Measurements from ENCODE around the gene RHBDL1. TPM values are rescaled to one million over a fixed set of nuclear protein-coding genes. Genes with fewer than 3 reads are reported as not detected.
A peak's percentile ranks its signal among the peaks of the same experiment; 100 is the strongest.

RHBDL1 gene
- total RNA-seq, 1 experiment from 2014 or later, result 1.5 TPM

DNA sequence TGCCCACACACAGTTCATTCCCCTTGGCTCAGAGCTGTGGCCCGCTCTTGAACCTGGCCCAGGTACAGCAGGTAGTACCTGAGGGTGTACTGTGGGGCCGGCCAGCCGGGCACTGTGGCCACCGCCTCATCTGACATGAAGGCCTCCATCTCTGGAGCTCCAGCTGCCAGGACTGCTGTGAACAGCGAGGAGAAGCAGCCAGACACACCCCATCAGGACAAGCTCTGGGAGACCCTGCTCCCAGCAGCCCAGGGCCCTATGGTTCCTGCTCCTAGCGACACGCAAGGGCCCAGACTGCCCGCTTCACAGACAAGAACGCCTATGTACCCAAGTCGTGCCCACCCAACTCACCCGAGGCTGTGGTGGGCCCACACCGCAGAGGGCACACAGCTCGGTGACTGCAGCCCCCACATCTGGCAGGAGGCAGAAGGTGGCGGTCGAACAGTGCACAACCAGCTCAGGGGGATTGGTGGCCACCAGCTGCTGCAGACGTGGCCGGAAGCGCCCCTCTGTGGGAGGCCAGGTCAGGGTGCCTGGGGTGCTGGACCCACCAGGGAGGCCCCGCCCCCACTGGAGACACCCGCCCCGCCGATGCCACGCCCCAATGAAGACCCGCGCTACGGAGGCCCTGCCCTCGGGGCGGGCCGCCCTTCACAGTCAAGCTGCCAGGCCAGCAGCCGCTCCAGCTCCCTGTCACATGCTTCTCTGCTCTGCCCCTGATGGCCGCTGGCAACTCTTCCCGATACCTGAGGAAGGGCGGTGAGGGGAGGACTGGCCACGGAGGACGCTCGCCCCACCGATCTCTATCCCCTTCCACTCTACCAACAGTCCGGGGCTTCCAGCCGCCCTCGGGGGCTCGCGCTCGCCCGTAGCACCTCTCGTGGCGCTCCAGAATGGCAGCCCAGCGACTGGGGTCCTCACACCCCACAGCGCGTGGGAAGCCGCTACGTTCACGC lies 3.7 kb downstream of the RHBDL1 start:
- TF ChIP-seq, protein P1, sequence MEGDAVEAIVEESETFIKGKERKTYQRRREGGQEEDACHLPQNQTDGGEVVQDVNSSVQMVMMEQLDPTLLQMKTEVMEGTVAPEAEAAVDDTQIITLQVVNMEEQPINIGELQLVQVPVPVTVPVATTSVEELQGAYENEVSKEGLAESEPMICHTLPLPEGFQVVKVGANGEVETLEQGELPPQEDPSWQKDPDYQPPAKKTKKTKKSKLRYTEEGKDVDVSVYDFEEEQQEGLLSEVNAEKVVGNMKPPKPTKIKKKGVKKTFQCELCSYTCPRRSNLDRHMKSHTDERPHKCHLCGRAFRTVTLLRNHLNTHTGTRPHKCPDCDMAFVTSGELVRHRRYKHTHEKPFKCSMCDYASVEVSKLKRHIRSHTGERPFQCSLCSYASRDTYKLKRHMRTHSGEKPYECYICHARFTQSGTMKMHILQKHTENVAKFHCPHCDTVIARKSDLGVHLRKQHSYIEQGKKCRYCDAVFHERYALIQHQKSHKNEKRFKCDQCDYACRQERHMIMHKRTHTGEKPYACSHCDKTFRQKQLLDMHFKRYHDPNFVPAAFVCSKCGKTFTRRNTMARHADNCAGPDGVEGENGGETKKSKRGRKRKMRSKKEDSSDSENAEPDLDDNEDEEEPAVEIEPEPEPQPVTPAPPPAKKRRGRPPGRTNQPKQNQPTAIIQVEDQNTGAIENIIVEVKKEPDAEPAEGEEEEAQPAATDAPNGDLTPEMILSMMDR (conservative IDR thresholded peaks at IDR 0.05; ENCODE audit: low read depth, low read length), result no peak
- no peak for TF ChIP-seq EZH2 (IDR thresholded peaks at IDR 0.05; ENCODE audit: borderline replicate concordance, low read depth, low read length, poor library complexity, severe bottlenecking)
- peak; percentile 77 for DNase-seq (ENCODE audit: low spot score)
- no peaks in the 10 kb centered on the region for H3K9me3 ChIP-seq (ENCODE audit: low read depth, low read length, poor library complexity, severe bottlenecking)
- peaks cover 41% of the 10 kb centered on the region for H3K4me1 ChIP-seq (ENCODE audit: insufficient read depth, low read length, poor library complexity, severe bottlenecking)
- BruUV-seq (replicated peaks), result no TSS peak
- ChIA-PET POLR2A (ENCODE audit: low non-redundant PET) (no interaction called here), CTCF (no interaction called here)
- H3K27me3 ChIP-seq (replicated peaks; ENCODE audit: insufficient read depth, low read depth, low read length, poor library complexity), result no peaks in the 10 kb centered on the region
- H3K27ac ChIP-seq (ENCODE audit: low read depth, low read length, poor library complexity, severe bottlenecking), result peak overlapping the region; percentile 85
- H3K4me3 ChIP-seq (ENCODE audit: low read depth, low read length, poor library complexity, severe bottlenecking), result peak overlapping the region; percentile 94
- H3K36me3 ChIP-seq (ENCODE audit: insufficient read depth, low read length, poor library complexity, severe bottlenecking), result peaks cover 23% of the 10 kb centered on the region
- intact Hi-C loops (cut with micrococcal nuclease; ENCODE audit: unreplicated experiment), result no loop called here

DNA sequence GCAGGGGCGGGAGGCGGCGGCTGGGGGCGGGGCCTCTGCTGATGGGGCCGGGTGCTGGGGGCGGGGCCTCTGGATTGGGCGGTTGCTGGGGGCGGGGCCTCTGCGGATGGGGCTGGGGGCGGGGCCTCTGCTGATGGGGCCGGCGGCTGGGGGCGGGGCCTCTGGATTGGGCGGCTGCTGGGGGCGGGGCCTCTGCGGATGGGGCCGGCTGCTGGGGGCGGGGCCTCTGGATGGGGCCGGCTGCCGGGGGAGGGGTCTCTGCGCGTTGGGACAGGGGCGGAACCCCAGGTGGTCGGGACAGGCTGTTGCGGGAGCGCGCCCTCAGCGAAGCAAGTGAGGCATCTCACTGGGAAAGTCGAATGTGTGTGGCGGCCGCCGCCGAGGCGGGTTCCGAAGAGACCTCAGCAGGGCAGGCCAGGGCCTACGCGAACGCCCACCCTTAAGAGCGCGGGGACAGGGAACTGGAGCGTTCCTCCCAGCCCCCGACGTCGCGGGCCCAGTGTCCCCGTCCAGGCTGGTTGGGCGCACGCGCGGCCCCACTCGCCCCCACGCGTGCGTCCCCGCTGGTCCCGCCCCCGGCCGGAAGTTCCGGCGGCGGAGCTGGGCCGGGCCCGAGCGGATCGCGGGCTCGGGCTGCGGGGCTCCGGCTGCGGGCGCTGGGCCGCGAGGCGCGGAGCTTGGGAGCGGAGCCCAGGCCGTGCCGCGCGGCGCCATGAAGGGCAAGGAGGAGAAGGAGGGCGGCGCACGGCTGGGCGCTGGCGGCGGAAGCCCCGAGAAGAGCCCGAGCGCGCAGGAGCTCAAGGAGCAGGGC lies 4.5 kb downstream of the RHBDL1 start, which contains the start of gene STUB1:
Gene STUB1, plus strand, starts transcription at position 597 of the 811 bp plus-strand sequence. Its CDS starts 116 bp downstream, at position 713.
- ChIA-PET POLR2A (ENCODE audit: low non-redundant PET) (no interaction called here), CTCF (interaction anchor here (0.6 kb wide), 1 partner anchor 1475 kb away, joined by 3 read pairs; no protein-coding TSS in a partner anchor)
- Histone ChIP-seq H3K4me1 (ENCODE audit: insufficient read depth, low read length, poor library complexity, severe bottlenecking) (peaks cover 38% of the 10 kb centered on the region), H3K27ac (ENCODE audit: low read depth, low read length, poor library complexity, severe bottlenecking) (peak within 1 kb of the TSS; percentile 86), H3K27me3 (replicated peaks; ENCODE audit: insufficient read depth, low read depth, low read length, poor library complexity) (no peaks in the 10 kb centered on the region), H3K4me3 (ENCODE audit: low read depth, low read length, poor library complexity, severe bottlenecking) (peak within 1 kb of the TSS; percentile 94), H3K9me3 (ENCODE audit: low read depth, low read length, poor library complexity, severe bottlenecking) (no peaks in the 10 kb centered on the region), H3K36me3 (ENCODE audit: insufficient read depth, low read length, poor library complexity, severe bottlenecking) (peaks cover 23% of the 10 kb centered on the region)
- intact Hi-C loops (cut with micrococcal nuclease; ENCODE audit: unreplicated experiment), result no loop called here
- no TSS peak for BruUV-seq (replicated peaks)
- TF ChIP-seq EZH2 (IDR thresholded peaks at IDR 0.05; ENCODE audit: borderline replicate concordance, low read depth, low read length, poor library complexity, severe bottlenecking), result no peak
- TF ChIP-seq, protein P1 (conservative IDR thresholded peaks at IDR 0.05; ENCODE audit: low read depth, low read length), result no peak
- peak; percentile 93 for DNase-seq (ENCODE audit: low spot score)

DNA sequence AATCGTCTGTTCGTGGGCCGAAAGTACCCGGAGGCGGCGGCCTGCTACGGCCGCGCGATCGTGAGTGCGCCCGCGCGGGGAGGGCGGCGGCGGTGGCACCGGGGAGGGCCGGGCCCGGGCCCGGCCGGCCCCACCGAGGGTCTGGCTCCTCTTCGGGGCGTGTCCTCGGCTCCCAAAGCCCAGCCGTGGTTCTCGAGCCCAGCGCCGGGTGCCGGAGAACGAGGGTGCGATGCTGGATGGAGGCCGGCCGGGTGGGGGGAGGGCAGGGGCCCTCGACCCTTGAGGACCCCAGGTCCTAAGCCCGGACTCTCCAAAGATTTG lies 5.1 kb downstream of the RHBDL1 start:
- POLR2A ChIA-PET (ENCODE audit: low non-redundant PET), result no interaction called here
- BruUV-seq (replicated peaks), result no TSS peak
- Histone ChIP-seq H3K4me3 (ENCODE audit: low read depth, low read length, poor library complexity, severe bottlenecking) (peak overlapping the region; percentile 94), H3K36me3 (ENCODE audit: insufficient read depth, low read length, poor library complexity, severe bottlenecking) (peaks cover 23% of the 10 kb centered on the region), H3K9me3 (ENCODE audit: low read depth, low read length, poor library complexity, severe bottlenecking) (no peaks in the 10 kb centered on the region), H3K27me3 (replicated peaks; ENCODE audit: insufficient read depth, low read depth, low read length, poor library complexity) (no peaks in the 10 kb centered on the region), H3K4me1 (ENCODE audit: insufficient read depth, low read length, poor library complexity, severe bottlenecking) (peaks cover 33% of the 10 kb centered on the region), H3K27ac (ENCODE audit: low read depth, low read length, poor library complexity, severe bottlenecking) (peak overlapping the region; percentile 86)
- no peak for TF ChIP-seq EZH2 (IDR thresholded peaks at IDR 0.05; ENCODE audit: borderline replicate concordance, low read depth, low read length, poor library complexity, severe bottlenecking)
- TF ChIP-seq, protein P1 (conservative IDR thresholded peaks at IDR 0.05; ENCODE audit: low read depth, low read length), result no peak
- intact Hi-C loops (cut with micrococcal nuclease; ENCODE audit: unreplicated experiment), result no loop called here
- CTCF ChIA-PET, result interaction anchor here (0.6 kb wide), 1 partner anchor 1474 kb away, joined by 3 read pairs; no protein-coding TSS in a partner anchor
- no peak for DNase-seq (ENCODE audit: low spot score)
